Kidney capillary endothelial cell (primary cell): ENCODE results near the gene COX7B.
"Not testable (repeated sequence)": the region's sequence is repeated elsewhere in the genome, so short reads cannot be mapped to it uniquely, and the experiment has no call there.

Experiments
- DNase-seq: peaks from one replicate; pipeline ENCODE4 v3.0.0-alpha.2; 2018; ENCODE audit warnings: low spot score

Gene COX7B

DNA sequence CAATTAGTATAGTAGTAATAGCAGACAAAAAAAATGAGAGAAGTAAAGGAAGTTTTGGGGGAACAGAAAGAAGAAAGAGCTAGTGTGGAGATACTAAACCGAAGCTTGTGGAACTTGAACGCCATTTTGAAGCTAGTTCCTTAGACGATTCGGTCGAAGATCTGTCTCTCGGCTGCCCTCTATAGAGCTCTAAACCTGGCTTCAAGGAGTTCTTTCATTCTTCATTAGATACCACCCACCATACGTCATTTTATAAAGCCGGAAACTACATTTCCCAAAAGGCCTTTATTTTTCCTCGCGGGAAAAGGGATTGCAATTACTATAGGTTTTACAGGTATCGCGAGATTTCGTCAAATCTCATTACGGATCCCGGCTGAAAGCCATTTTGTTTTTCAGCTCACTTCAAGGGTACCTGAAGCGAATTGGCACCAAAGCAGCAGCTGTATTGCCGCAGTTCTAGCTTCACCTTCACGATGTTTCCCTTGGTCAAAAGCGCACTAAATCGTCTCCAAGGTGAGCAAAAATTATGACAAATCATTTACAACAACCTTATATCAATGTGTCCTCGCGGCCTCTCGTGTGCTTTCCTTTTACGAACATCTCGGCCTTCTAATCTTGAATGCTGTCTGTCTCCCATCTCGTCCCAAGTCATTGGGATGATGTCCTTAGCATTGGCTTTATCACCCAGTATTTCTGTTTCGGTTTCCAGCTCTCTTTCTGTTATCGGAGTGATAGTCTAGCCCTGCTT lies at the start of gene COX7B:
COX7B (plus strand) TSS at position 388 of the 748 bp plus-strand sequence; CDS start at position 474, 86 bp downstream.
- DNase-seq: peak; percentile 87

DNA sequence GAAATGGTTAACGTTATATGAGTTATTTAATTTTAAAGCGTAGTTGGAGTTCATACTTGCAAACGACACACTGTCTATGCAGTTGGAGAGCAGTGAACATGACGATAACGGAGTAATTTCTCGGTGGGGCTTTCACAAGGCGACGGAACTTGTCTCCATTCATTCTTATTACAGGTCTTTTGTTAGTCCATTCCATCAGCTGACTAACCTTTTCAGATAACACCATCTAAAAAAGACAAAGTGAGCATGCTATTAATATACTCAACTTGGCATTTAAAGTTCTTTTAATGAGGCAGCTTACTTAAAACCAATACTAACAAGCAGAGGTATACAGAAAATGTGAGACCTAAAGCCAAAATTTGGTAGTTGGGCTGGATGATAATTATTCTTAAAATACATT lies 23.9 kb upstream of the COX7B start:
- DNase-seq: no peak

GRCh38 chrX:77881418-77881817 lies 17.9 kb upstream of the COX7B start:
- not testable (repeated sequence) for DNase-seq

- no peak for DNase-seq
Observed at GRCh38 chrX:77892887-77893286, 6.4 kb upstream of the COX7B start.

- no peak for DNase-seq
Observed at GRCh38 chrX:77893713-77894112, 5.6 kb upstream of the COX7B start.

- peak; percentile 82 for DNase-seq
Observed at GRCh38 chrX:77894921-77895886, 4.1 kb upstream of the COX7B start, which contains the start of gene MAGT1. MAGT1 (minus strand) TSS chrX:77895435; CDS start chrX:77895410, 25 bp downstream.

DNA sequence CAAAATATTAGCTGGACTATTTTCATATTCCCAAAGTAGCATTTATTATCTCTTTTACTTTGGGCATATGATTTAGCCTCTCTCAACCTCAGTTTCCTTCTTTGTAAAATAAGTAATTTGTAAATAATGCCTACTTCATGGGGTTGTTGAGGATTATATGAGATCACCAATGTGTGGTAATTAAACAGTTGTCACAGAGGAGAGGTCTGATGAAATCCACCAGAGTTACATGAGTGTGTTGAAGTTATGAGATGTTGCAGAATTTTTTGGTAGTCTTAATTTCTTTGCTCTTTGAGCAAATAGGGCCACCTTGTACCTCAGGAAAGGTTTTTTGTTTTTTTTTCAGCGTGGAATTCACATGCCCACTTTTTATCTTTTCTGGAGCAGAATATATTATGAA lies 1.4 kb downstream of the COX7B start:
- no peak for DNase-seq

- DNase-seq: no peak
Observed at GRCh38 chrX:77901506-77901905, 2.2 kb downstream of the COX7B start.

- peak; percentile 72 for DNase-seq
Observed at GRCh38 chrX:77910108-77910840, 11.0 kb downstream of the COX7B start, which contains the start of gene ATP7A. ATP7A (plus strand) TSS chrX:77910693; CDS start chrX:77971642, 60,949 bp downstream.

GRCh38 chrX:77917294-77917933 lies 18.1 kb downstream of the COX7B start:
- DNase-seq: no peak

DNA sequence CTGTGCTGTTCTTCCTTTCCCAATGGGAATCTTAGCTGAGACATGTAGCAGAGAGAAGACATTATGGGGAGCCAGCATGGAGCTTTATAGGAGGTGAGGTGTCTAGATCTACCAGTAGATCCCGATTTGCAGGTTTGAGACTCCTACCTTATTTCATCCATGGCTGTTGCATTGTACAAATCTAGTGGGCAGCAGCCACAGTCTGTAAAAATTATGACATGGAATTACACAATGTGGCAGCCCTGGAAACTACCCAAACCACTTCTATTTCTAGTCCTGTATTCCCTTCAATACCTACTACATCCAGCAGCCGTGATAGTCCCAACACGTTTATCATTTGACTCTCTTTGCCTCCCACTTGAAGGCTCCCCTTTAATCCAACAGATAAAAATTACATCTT lies 19.3 kb downstream of the COX7B start:
- no peak for DNase-seq

DNA sequence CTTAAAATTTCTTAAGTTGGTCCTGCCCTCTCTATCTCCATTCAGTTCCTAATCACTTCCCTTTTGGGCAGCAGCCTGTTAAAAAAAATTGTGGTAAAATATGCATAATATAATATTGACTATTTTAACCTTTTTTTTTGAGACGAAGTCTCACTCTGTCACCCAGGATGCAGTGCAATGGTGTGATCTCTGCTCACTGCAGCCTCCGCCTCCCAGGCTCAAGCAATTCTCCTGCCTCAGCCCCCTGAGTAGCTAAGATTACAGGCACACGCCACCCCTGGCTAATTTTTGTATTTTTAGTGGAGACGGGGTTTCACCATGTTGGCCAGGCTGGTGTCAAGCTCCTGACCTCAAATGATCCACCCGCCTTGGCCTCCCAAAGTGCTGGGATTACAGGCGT lies 20.1 kb downstream of the COX7B start:
- DNase-seq: not testable (repeated sequence)

DNA sequence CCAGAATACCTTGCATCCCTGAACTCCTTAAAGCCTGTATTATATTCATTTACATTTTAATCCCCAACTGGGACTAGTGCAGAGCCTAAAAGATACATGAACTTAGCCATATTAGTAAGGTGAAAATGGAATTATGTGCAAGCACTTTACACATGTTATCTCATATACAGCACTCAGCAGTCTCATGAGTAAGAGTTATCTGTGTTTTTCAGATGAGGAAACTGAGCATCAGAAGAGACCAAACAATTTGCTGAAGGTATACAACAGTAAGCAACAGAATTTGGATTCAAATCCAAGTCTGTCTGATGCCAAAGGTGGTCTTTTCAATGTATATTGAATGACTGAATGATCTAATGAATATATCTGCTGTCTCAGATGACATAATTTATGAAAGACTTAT lies 23.5 kb downstream of the COX7B start:
- DNase-seq: no peak

DNA sequence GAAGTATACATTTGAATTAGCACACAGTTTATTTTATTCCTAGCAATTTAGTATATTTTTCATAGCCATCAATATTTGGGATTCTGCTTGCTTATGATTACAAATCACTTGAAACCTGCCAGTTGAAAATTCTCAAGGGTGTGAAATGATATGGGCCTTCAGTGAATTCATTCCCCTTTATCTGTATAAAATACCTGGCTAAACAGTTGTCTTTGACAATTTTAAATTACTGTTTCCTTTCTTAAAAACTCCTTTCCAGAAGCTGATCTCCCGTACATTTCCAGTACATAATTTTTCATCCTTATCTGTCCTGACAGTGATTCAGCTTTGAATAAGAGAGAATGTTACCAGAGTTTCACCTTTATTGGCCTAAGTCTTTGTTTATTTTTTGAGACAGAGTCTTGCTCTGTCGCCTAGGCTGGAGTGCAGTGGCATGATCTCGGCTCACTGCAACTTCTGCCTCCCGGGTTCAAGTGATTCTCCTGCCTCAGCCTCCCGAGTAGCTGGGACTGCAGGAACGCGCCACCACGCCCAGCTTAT lies 25.1 kb downstream of the COX7B start:
- DNase-seq: no peak

DNA sequence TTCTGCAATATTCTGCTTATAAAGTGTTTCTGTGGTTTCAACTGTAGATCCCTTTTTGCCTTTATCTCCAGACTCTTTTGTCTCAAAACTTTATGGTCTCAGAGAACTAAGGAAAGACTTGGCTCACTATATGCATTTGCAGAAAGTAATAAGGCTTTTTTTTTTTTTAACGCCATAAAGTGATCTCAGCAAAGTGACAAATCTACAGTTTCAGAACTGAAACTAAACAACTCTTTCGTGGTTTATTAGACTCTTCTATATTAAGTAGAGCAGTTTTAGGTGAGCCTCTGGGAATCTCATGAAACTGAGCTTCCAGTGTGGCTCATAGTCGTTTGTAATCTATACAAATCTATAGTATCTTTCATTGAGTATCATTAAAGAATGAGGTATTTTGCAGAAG lies 26.5 kb downstream of the COX7B start:
- DNase-seq: no peak

DNA sequence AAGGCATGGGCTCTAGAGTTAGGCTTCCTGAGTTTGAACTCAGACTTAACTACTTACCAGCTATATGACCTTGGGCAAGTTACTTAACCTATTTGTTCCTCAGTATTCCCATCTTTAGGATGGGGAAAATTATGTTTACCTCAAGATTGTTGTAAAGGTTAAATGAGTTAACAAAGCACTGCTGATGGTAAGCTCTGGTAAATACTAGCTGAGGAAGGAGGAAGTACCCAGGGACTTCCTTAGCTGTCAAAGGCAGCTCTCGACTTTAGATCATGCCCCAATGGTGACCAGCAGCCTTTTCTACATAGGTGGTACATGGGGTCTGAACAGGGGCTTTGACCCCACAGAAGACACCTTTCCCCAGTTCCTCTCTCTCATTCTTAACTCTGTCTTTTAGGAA lies 31.3 kb downstream of the COX7B start:
- no peak for DNase-seq

DNA sequence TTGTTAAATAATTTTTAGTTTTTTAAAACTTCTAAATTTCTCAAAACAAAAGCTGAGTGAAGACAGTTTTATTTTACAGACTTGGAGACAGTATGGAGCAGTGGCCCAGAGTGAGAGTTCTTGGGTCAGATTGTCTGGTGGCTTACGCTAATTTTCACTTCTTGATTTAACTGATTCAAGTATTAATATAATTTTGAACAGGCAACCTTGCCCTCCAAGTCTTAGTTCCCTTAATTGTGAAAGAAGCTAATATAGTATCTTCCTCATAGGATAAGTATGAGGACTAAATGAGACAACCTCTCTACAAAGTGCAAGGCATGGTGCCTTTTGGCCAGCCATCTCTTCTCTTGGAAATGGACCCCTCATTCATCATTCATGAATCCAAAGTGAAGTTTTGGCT lies 36.6 kb downstream of the COX7B start:
- no peak for DNase-seq

- DNase-seq: no peak
Observed at GRCh38 chrX:77936299-77936698, 37.0 kb downstream of the COX7B start.

GRCh38 chrX:77937291-77937690 lies 38.0 kb downstream of the COX7B start:
- no peak for DNase-seq

GRCh38 chrX:77938083-77938680 lies 38.9 kb downstream of the COX7B start:
- DNase-seq: no peak

DNA sequence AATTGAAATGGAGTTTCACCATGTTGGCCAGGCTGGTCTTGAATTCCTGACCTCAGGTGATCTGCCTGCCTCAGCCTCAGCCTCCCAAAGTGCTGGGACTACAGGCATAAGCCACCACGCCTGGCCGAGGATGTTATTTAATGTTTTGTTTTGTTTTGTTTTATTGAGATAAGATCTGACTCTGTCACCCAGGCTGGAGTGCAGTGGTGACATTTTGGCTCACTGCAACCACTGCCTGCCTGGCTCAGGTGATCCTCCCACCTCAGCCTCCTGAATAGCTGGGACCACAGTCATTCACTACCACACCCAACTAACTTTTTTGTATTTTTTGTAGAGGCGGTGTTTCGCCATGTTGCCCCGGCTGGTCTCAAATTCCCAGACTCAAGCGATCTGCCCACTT lies 45.8 kb downstream of the COX7B start:
- DNase-seq: not testable (repeated sequence)
